22Rv1 (cell line): ENCODE data around the gene MKI67.
"Not testable (repeated sequence)": the region's sequence is repeated elsewhere in the genome, so short reads cannot be mapped to it uniquely, and the experiment has no call there.

Experiments used
- H3K27ac ChIP-seq: fragments of 450-650 bp; 2 replicates; pipeline ENCODE4 v1.5.1; 2017
- CTCF ChIP-seq: fragments of 450-650 bp; IDR thresholded peaks from 2 replicates; pipeline ENCODE4 v1.5.1; 2017; ENCODE audit warnings: mild to moderate bottlenecking
- ZFX ChIP-seq: fragments of 450-650 bp; IDR thresholded peaks from 2 replicates; pipeline ENCODE4 v1.6.1; 2017; ENCODE audit warnings: antibody characterized with exemption, borderline replicate concordance

MKI67 gene

GRCh38 chr10:128125944-128126764 is at the start of gene MKI67:
Gene MKI67, minus strand, starts transcription at chr10:128126423. Its CDS starts 756 bp downstream, at chr10:128125667.
- peak within 1 kb of the TSS; percentile 79 for H3K27ac ChIP-seq
- TF ChIP-seq CTCF (no peak), ZFX (no peak)

GRCh38 chr10:128174581-128175559 is 48.6 kb upstream of the MKI67 start:
- no peak for TF ChIP-seq ZFX
- no peak for TF ChIP-seq CTCF
- H3K27ac ChIP-seq: no peak overlapping the region

GRCh38 chr10:128173386-128173785 is 47.2 kb upstream of the MKI67 start:
- no peak overlapping the region for H3K27ac ChIP-seq
- TF ChIP-seq ZFX (no peak), CTCF (no peak)

- TF ChIP-seq CTCF (no peak), ZFX (no peak)
- H3K27ac ChIP-seq: no peak overlapping the region
These were observed 46.5 kb upstream of the MKI67 start for GRCh38 chr10:128172756-128173155.

- no peak overlapping the region for H3K27ac ChIP-seq
- no peak for TF ChIP-seq CTCF
- TF ChIP-seq ZFX: no peak
These were observed 43.7 kb upstream of the MKI67 start for GRCh38 chr10:128169811-128170379.

- no peak for TF ChIP-seq ZFX
- TF ChIP-seq CTCF: no peak
- no peak overlapping the region for H3K27ac ChIP-seq
These were observed 41.8 kb upstream of the MKI67 start for GRCh38 chr10:128167926-128168520.

GRCh38 chr10:128167123-128167522 is 40.9 kb upstream of the MKI67 start:
- H3K27ac ChIP-seq: not testable (repeated sequence)
